ENCODE results near the gene TPRN.

The TPRN gene

DNA sequence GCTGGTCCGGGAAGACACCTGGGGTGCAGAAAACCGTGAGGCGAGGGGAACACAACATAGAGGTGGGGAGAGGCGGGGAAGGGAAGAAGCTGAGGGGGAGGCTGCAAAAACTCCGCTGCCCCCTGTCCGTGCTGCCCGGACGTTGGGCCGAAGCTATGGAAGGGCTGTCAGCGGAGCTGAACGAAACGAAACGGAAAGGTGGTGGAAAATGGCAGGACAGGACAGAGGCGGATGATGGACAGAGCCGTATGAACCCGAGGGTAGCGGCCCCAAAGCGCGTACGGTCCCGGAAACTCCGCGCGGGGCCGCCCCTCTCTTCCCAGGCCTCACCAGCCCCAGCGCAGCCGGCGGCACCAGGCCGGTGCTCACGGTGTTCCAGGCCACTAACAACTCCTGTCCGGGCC lies 12.5 kb downstream of the TPRN start:
- no peak for DNase-seq

GRCh38 chr9:137187386-137187785 lies 13.2 kb downstream of the TPRN start:
- DNase-seq: no peak

DNA sequence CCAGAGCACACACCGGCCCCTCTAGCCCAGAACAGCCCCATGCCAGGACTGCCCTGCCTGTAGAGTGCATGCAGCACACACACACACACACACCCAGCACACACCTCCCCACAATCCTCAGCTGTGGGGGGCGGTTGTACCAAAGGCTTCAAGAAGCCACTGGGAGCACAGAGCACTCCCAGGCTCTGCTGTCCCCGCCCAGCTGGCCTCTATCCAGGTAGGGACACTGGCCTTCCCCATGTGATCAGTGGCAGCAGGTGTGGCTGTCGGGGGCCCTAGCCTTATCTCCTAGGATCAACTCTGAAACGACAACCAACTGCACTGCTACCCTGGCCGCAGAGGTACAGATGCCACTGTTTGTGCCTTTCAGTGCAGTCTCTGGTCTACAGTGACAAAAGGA lies 14.2 kb downstream of the TPRN start:
- no peak for DNase-seq

- DNase-seq: no peak
Observed at GRCh38 chr9:137185921-137186320, 14.6 kb downstream of the TPRN start.

- no peak for DNase-seq
Observed at GRCh38 chr9:137184881-137185660, 15.5 kb downstream of the TPRN start.

- no peak for DNase-seq
Observed at GRCh38 chr9:137183980-137184595, 16.5 kb downstream of the TPRN start.

DNA sequence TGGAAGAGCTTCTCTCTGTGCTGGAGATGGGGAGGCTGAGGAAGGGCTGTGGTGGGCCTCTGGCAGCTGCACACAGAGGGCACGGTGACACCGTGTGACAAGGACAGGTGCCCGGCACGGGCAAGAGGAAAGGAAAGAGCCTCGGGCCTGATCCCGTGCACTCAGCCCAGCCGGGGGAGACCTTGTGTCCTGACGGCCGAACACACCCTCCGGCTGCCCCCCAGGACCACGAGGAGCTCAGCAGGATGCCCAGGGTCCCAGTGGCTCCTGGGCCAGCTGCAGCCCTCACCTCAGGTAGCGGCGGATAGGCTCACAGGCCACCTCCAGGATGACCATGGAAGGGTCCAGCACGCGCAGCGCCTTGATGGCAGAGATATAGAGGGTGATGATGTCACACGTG lies 17.7 kb downstream of the TPRN start:
- no peak for DNase-seq

- DNase-seq: no peak
Observed at GRCh38 chr9:137181680-137182079, 18.9 kb downstream of the TPRN start.

GRCh38 chr9:137180491-137180890 lies 20.1 kb downstream of the TPRN start:
- DNase-seq: no peak

GRCh38 chr9:137179761-137180160 lies 20.8 kb downstream of the TPRN start:
- no peak for DNase-seq

- DNase-seq: no peak
Observed at GRCh38 chr9:137178939-137179630, 21.5 kb downstream of the TPRN start.

- DNase-seq: no peak
Observed at GRCh38 chr9:137178201-137178938, 22.2 kb downstream of the TPRN start.

- DNase-seq: peak; percentile 34
Observed at GRCh38 chr9:137176302-137177182, 24.0 kb downstream of the TPRN start.

DNA sequence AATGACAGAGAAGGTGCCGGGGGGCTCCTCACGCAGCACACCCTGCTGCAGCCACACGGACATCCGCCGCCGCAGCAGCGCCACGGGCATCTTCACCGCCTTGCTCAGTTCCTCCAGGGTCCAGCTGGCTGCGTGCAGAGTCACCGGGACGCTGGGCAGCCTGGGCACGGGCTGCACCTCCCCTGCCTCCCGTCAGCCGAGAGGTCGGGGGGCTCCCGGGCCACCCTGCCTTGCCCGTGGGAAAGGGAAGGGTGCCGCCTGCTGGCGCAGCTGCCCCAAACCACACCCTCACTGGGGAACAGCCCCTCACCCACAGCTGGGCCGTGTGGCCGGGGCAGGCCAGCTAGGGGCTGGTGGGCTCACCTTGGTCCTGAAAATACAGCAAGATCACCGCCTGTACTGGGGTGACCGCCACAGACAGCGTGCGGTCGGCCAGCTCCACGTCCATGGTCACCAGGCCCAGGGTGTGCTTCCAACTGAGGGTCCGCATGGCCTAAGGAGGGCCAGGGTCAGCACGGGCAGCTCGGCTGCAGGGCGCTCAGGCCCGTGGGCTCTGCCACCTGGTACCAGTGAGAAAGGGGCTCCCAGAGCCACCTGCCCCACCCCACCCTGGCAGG lies 25.1 kb downstream of the TPRN start:
- peak; percentile 26 for DNase-seq

DNA sequence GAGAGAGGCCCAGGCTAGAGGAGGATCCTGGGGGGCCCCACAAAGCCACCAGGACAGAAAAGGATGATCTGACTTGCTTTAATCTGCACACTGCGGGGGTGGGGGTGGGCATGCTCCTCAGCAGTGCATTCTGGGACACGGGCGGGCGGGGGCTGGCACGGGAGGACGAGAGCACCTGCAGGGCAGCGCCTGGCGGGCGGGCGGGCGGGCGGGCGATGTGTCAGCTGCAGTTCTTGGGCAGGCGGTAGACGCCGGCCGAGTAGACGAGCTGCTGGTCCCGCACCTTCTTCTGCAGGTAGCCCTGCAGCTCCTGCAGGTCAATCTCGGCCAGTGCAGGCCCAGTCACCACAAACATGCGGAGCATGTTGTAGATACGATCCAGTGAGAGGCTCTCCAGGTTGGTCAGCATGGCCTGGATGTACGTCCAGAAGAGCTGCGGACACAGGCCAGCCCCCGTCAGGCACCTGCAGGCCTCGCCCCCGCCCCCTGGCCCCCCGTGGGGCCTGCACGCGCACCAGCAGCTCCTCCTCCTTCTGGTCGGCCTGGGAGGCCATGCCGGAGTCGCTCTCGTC lies 25.7 kb downstream of the TPRN start:
- DNase-seq: no peak

DNA sequence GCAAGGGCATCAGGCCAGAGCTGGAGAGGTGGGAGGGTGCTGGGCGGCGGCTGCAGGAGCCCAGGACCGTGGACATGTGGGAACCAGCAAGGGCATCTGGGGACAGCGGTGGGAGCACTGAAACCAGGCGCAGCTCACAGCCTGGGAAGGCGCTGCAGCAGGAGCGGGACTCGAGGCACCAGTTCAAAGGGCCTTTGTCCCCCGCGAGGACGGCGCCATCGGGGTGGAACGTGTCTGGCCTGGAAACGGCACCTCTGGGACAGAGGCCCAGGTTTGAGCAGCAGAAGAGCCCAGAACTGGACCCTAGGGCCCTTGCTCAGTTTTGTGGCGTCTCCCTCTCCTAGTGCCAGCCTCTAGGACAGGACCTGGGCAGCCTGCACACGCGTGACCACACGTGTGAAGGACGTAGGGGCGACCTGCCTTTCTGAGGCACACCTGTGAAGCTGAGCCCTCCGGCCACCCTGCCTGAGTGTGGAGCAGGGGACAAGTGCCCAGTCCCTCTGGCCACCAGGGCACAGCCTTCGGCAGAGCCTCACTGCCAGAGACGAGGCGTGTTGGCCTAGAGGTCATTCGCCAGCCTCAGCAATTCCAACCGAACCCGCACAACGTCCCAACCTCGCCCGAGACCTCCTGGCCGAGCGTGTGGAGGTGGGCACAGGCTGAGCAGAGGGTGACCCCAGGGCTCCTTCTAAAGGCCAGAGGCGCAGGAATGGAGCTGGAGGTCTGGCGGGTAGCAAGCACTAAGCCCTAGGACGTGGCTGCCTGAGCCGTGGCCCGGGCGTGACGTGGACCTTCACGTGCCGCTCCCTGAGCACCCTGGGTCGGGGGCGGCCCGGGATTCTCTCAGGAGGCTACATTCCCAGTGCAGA lies 26.5 kb downstream of the TPRN start:
- DNase-seq: no peak

GRCh38 chr9:137172901-137173795 lies 27.4 kb downstream of the TPRN start:
- DNase-seq: no peak

DNA sequence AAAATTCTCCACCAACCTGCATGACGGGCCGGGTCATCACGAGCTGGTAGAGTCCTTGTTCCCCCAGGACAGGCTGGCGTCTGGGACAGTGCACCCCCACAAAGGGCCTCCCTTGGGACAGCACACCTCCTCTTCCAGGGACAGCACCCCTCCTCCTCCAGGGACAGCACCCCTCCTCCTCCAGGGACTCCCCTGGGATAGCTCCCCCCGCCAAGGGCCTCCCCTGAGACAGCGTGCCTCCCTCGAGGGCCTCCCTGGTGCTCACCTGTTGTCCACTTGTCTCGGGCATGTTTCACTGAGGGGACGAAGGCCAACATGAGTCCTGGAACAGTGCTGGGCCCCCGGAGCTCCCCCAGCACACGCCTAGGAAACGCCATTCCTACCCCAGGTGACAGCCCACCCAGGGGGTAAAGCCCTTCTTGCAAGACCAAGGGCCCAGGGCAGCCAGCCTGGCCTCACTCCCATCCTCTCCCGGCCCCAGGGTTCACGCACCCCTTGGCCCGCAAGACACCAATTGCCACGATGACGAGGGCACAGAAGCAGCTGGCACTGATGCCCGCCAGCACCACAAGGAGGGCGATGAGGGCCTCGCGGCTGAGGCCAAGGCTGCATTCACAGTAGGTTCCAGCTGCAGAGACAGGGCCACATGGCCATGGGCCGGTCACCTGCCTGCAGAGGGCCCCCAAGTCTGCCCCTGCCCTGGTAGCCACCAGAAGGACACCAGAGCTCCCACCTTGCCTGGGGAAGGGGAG lies 29.2 kb downstream of the TPRN start:
- DNase-seq: no peak
